Muscle layer of colon (tissue), 2 donors: ENCODE measurements around the gene SUPT4H1.

Source experiments
- H3K27ac ChIP-seq: one replicate; pipeline ENCODE4 v1.7.0; 2013; ENCODE audit warnings: low read depth, mild to moderate bottlenecking, low read length, moderate library complexity
- H3K27me3 ChIP-seq, 2 donors: one replicate each; pipeline ENCODE4 v1.7.0; 2013; ENCODE audit warnings: low read length in 2 of 2, mild to moderate bottlenecking in 2 of 2; ENCODE audit not compliant: insufficient read depth in 2 of 2, control insufficient read depth in 1 of 2
- H3K36me3 ChIP-seq: one replicate; pipeline ENCODE4 v1.7.0; 2013; ENCODE audit warnings: mild to moderate bottlenecking, low read length; ENCODE audit not compliant: insufficient read depth
- H3K4me1 ChIP-seq: one replicate; pipeline ENCODE4 v1.7.0; 2013; ENCODE audit warnings: mild to moderate bottlenecking, low read length; ENCODE audit not compliant: insufficient read depth
- H3K4me3 ChIP-seq, 2 donors: one replicate each; pipeline ENCODE4 v1.7.0; 2013; ENCODE audit warnings: low read length in 2 of 2, low read depth in 1 of 2, mild to moderate bottlenecking in 1 of 2, moderate library complexity in 1 of 2
- H3K9ac ChIP-seq: one replicate; pipeline ENCODE4 v1.7.0; 2013; ENCODE audit warnings: low read length
- H3K9me3 ChIP-seq: one replicate; pipeline ENCODE4 v1.7.0; 2013; ENCODE audit warnings: mild to moderate bottlenecking, low read length
- donor health status: abdominal sarcoma.
- donor health status: Adenocarcinoma of cecum.

The SUPT4H1 gene

DNA sequence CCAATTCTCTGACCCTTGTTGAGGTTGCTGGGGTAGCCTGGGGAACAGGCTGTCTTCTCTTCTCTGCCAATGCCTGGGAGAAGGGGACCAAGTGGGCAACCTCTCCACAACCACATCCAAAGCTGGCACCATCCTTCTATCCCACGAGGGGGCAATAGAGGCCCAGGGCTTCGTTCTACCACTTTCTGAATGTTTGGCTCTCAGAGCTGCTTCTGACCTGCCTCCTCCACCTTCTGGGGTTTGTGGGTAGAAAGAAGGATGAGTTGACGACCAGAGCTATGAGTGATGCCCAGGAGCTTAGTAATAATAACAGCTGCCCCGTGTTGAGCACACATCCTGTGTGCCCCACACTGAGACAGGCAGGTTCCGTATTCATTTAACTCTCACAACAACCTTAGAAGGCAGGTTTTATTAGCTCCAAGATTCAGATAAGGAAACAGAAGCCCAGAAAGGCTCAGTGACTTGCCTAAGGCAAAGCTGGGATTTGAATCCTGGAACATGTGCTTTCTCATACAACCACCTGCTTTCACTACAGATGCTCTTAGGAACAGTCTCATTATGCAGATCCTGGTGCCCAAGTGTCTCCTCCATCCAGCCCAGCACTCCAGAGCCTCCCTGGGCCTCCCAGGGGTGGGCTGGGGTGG lies 34.5 kb downstream of the SUPT4H1 start:
- Histone ChIP-seq H3K9ac (no peak overlapping the region), H3K27ac (no peak overlapping the region), H3K9me3 (no peaks in the 10 kb centered on the region), H3K27me3 (no peaks in the 10 kb centered on the region), H3K4me3 (no peak overlapping the region), H3K36me3 (peaks cover 3% of the 10 kb centered on the region), H3K4me1 (no peaks in the 10 kb centered on the region)

- H3K4me1 ChIP-seq, result no peaks in the 10 kb centered on the region
- no peaks in the 10 kb centered on the region for H3K9me3 ChIP-seq
- no peaks in the 10 kb centered on the region for H3K27me3 ChIP-seq
- no peak overlapping the region for H3K27ac ChIP-seq
- no peak overlapping the region for H3K4me3 ChIP-seq
- H3K36me3 ChIP-seq, result peaks cover 3% of the 10 kb centered on the region
- no peak overlapping the region for H3K9ac ChIP-seq
These were observed 35.6 kb downstream of the SUPT4H1 start for GRCh38 chr17:58316260-58316960.

- Histone ChIP-seq H3K27me3 (no peaks in the 10 kb centered on the region), H3K4me1 (no peaks in the 10 kb centered on the region), H3K36me3 (peaks cover under 1% of the 10 kb centered on the region), H3K9ac (no peak overlapping the region), H3K4me3 (no peak overlapping the region), H3K9me3 (no peaks in the 10 kb centered on the region), H3K27ac (no peak overlapping the region)
These were observed 36.3 kb downstream of the SUPT4H1 start for GRCh38 chr17:58315750-58316149.

- Histone ChIP-seq H3K4me3 (no peak overlapping the region), H3K36me3 (no peaks in the 10 kb centered on the region), H3K9ac (no peak overlapping the region), H3K27ac (no peak overlapping the region), H3K9me3 (no peaks in the 10 kb centered on the region), H3K4me1 (no peaks in the 10 kb centered on the region), H3K27me3 (no peaks in the 10 kb centered on the region)
These were observed 36.7 kb downstream of the SUPT4H1 start for GRCh38 chr17:58315281-58315711.

DNA sequence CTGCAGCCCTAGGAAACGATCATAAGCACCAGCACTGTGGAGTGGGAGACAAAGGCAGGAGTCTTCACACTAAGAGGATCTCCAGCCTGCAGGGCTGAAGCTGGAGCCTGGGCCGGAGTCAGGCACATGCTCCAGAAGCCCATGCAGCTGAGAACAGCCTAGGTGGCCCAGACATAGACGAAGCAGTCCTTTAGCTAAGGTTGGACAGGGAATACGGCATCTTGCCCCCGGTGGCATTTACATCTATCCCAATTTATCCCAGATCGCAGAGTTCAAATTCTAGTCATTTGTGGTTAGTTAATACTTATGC lies 37.3 kb downstream of the SUPT4H1 start:
- Histone ChIP-seq H3K9me3 (no peaks in the 10 kb centered on the region), H3K27ac (no peak overlapping the region), H3K9ac (no peak overlapping the region), H3K4me1 (no peaks in the 10 kb centered on the region), H3K36me3 (no peaks in the 10 kb centered on the region), H3K27me3 (no peaks in the 10 kb centered on the region), H3K4me3 (no peak overlapping the region)

DNA sequence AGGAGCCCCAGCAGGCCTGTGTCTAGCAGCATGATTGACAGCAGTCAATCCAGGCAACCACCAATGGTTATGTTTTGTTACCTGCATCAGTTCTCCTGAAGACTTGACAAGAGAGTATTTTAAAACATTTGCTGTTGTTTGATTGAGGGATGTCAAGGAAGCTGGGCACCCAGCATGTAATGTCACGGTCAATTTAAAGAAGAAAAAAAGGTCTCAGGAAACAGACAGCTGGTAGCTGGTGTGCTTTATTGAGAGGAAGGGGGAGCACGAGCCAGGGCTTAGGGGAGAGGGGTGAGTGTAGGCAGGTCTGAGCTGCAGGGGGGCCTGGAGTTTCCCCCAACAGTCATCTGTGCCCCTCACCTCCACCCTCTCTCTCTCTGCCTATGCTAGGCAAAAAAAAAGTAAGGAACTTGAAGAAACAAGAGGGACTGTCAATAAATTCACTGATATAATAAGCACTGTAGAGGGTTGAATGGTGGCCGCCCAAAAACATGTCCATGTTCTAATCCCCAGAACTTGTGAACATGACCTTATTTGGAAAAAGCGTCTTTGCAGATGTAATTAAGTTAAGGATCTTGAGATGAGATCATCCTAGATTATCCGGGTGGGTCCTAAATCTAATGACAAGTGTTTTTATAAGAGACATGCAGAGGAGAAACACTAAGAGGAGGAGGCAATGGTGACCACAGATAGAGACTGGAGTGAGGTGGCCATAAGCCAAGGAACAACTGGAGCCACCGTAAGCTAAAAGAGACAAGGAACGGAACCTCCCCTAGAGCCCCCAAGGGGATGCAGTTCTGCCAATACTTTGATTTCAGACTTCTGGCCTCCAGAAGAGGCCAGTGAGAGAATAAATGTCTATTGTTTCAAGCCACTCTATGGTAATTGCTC lies 37.9 kb downstream of the SUPT4H1 start:
- no peaks in the 10 kb centered on the region for H3K4me1 ChIP-seq
- no peaks in the 10 kb centered on the region for H3K27me3 ChIP-seq
- H3K27ac ChIP-seq, result no peak overlapping the region
- no peaks in the 10 kb centered on the region for H3K36me3 ChIP-seq
- no peak overlapping the region for H3K9ac ChIP-seq
- H3K4me3 ChIP-seq, result no peak overlapping the region
- no peaks in the 10 kb centered on the region for H3K9me3 ChIP-seq

GRCh38 chr17:58312829-58313228 lies 39.2 kb downstream of the SUPT4H1 start:
- Histone ChIP-seq H3K27ac (no peak overlapping the region), H3K36me3 (no peaks in the 10 kb centered on the region), H3K4me3 (no peak overlapping the region), H3K4me1 (no peaks in the 10 kb centered on the region), H3K9me3 (no peaks in the 10 kb centered on the region), H3K9ac (no peak overlapping the region), H3K27me3 (no peaks in the 10 kb centered on the region)

DNA sequence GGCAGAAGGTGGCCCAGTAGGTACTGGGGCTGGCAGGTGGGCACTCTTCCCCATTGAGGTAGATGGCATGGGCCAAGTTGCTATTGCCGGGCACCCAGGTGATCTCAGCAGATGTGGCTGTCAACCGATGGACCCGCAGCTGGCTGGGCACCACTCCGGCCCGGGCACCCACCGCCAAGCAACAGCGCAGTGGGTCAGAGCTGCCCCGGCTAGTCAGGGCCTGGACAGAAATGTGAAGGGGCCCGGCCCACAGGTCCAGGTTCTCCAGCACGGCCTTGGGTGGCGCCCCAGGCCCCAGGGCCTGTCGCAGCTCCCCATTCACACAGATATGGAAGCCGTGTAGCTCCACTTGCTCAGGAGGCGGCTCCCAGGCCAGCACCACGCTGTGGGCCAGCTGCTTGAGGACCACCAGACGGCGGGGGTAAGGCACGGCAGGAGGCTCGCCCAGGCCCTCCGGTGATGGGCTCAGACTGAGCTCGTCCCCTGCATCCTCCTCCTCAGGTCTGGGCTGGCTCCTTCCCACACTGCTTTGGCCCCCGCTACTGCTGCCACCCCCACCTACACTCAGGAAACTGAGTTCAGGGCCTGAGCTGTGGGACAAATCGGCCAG lies 39.9 kb downstream of the SUPT4H1 start:
- no peaks in the 10 kb centered on the region for H3K36me3 ChIP-seq
- no peaks in the 10 kb centered on the region for H3K9me3 ChIP-seq
- no peak overlapping the region for H3K27ac ChIP-seq
- no peaks in the 10 kb centered on the region for H3K4me1 ChIP-seq
- H3K27me3 ChIP-seq, result no peaks in the 10 kb centered on the region
- no peak overlapping the region for H3K4me3 ChIP-seq
- no peak overlapping the region for H3K9ac ChIP-seq

- H3K27ac ChIP-seq, result no peak overlapping the region
- H3K4me3 ChIP-seq, result no peak overlapping the region
- H3K9ac ChIP-seq, result no peak overlapping the region
- H3K36me3 ChIP-seq, result no peaks in the 10 kb centered on the region
- no peaks in the 10 kb centered on the region for H3K9me3 ChIP-seq
- H3K4me1 ChIP-seq, result no peaks in the 10 kb centered on the region
- H3K27me3 ChIP-seq, result no peaks in the 10 kb centered on the region
These were observed 40.5 kb downstream of the SUPT4H1 start for GRCh38 chr17:58311429-58311894.

DNA sequence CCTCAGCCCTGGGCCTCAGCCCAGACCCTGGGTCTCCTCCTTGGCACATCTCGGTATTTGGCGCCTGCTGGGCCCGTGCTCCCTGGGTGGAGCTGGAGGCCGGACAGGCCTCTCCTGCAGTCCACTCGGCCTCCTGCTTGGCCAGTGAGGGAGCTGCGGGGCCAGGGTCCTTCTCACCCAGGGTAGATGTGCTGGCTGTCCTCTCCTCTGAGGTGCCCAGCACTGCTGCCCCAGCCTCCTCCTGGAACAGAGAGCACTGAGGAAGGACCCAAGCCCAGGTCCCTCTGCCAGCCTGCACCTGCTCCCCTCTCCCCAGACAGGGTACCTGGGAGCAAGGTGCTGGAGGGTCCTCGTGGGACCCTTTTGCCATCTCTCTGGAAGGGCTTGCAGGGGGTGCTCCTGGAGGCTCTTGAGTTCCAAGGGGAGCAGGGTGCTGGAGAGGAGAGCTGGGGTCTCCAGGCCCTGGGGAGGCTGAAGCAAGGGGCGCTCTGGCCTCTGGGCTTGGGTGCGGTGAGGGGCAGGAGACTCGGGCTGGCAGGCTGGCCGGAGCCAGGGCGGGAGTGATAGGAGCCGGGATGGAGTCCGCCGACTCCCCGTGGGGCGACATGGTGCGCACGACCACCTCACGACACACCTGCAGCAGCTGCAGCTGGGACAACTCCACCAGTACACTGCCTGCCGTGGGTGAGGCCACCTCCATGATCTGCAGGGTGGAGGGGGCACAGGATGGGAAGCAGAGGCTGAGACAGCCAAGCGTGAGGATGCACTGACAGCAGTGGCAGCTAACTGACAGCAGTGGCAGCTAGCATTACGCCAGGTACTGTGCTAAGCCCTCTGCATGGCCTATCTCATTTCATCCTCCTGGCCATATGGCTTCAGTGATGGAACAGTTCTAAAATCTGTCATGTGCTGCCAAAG lies 41.2 kb downstream of the SUPT4H1 start:
- H3K9me3 ChIP-seq, result no peaks in the 10 kb centered on the region
- H3K27ac ChIP-seq, result no peak overlapping the region
- H3K4me3 ChIP-seq, result no peak overlapping the region
- H3K27me3 ChIP-seq, result no peaks in the 10 kb centered on the region
- H3K9ac ChIP-seq, result no peak overlapping the region
- H3K36me3 ChIP-seq, result no peaks in the 10 kb centered on the region
- no peaks in the 10 kb centered on the region for H3K4me1 ChIP-seq
